IPS-18c (cell line): ENCODE measurements around the gene WDR82.

ENCODE experiments used
- H3K4me3 ChIP-seq: 2 replicates; pipeline ENCODE4 v1.7.0; 2013; ENCODE audit warnings: low read depth, mild to moderate bottlenecking, low read length, moderate library complexity; ENCODE audit not compliant: insufficient read depth
- H3K9me3 ChIP-seq: one replicate; pipeline ENCODE4 v1.6.1; 2013; ENCODE audit warnings: mild to moderate bottlenecking, low read length, moderate library complexity; ENCODE audit not compliant: control insufficient read depth, insufficient read depth

The WDR82 gene

DNA sequence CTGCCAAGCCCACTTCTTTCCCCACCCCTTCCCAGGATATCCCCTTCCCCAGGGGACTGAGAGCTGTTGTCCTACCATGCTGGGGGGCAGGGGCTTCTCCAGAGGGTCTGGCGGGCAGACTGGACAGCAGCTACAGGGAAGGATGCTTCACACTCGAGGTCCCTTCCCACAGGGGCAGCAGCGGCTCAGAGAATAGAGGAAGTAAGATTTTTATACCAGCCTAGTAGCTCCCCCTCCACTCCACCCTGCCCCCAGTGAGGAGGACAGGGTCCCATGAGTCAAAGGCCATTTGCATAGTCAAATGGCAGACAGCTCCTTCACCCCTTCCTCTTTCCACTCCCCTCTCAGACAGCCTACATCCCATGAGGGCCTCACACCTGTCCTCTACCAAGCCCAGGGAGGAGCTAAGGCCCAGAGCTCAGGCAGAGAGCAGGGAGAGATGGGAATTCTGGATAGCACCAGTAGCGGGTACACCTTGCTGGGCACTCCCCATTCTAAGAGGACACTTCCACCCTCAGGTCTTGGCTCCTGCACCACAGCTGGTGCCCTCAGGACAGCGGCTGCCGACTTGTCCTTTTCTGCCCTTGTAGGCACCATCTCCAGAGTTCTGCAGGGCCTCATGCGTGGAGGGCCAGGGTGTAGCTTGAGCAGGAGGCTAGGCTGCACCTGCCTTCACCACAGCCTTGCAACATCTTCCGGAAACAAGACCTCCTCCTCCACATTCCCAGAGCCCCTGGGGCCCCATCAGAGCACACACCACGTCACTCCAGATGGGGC, 52.8 kb downstream of the WDR82 start, which contains the start of gene TLR9:
Gene TLR9 (minus strand): TSS at position 194 of the 777 bp plus-strand sequence. CDS start 116 bp downstream, at position 78.
- no peak within 1 kb of the TSS for H3K4me3 ChIP-seq

DNA sequence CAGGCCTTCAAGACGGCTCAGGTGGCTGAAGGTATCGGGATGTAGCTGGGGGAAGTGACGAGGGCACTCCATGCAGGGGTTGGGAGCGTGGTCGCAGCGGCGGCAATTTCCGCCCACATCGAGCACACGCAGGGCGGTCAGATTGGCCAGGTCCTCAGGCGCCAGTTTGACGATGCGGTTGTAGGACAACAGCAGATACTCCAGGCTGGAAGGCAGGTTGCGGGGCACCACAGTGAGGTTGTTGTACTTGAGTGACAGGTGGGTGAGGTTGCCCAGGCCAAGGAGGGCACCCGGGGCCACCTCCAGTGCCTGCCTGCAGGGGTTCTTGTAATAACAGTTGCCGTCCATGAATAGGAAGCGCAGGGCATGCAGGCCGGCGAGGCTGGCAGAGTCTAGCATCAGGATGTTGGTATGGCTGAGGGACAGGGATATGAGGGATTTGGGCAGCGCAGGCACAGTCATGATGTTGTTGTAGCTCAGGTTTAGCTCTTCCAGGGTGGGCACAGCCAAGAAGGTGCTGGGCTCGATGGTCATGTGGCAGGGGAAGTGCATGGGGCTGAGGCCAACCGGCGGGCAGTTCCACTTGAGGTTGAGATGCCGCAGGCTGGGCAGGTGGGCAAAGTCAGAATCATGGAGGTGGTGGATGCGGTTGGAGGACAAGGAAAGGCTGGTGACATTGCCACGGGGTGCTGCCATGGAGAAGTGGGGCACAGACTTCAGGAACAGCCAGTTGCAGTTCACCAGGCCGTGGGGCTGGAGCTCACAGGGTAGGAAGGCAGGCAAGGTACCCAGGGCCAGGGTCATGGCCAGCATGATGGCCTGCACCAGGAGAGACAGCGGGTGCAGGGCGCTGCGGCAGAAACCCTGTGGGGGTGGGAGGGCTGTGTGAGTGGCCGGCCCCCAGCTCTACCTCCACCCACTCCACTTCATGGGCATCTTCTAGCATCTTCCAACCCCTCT, 54.7 kb downstream of the WDR82 start:
- no peak overlapping the region for H3K4me3 ChIP-seq
- H3K9me3 ChIP-seq, result peaks cover 2% of the 10 kb centered on the region

More for the DNA sequence above, 52.8 kb downstream of the WDR82 start, which contains the start of gene TLR9:
- peaks cover 2% of the 10 kb centered on the region for H3K9me3 ChIP-seq

DNA sequence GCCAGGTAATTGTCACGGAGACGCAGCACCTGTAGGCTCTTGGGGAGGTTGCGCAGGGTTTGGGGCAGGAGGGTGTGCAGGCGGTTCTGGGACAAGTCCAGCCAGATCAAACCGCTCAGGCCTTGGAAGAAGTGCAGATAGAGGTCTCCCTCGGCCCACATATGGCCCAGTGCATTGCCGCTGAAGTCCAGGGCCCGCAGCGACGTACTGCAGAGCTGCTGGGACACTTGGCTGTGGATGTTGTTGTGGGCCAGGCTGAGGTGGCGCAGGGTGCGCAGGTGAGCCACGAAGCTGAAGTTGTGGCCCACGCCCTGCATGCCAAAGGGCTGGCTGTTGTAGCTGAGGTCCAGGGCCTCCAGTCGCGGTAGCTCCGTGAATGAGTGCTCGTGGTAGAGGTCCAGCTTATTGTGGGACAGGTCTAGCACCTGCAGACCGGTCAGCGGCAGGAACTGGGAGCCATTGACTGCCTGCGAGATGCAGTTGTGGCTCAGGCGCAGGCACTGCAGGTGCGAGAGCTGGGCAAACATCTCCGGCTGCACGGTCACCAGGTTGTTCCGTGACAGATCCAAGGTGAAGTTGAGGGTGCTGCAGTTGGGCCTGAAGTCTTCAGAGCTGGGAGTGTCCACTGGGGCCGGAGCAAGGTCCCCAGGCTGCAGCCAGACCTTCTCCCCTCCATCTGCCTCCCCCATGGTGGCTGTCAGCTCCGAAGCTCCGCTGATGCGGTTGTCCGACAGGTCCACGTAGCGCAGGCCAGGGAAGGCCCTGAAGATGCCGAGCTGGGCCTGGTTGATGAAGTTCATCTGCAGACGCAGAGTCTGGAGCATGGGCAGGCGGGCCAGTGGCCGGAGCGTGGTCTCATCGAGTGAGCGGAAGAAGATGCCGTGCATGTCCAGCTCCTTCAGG, 55.9 kb downstream of the WDR82 start:
- Histone ChIP-seq H3K9me3 (peaks cover 2% of the 10 kb centered on the region), H3K4me3 (no peak overlapping the region)

DNA sequence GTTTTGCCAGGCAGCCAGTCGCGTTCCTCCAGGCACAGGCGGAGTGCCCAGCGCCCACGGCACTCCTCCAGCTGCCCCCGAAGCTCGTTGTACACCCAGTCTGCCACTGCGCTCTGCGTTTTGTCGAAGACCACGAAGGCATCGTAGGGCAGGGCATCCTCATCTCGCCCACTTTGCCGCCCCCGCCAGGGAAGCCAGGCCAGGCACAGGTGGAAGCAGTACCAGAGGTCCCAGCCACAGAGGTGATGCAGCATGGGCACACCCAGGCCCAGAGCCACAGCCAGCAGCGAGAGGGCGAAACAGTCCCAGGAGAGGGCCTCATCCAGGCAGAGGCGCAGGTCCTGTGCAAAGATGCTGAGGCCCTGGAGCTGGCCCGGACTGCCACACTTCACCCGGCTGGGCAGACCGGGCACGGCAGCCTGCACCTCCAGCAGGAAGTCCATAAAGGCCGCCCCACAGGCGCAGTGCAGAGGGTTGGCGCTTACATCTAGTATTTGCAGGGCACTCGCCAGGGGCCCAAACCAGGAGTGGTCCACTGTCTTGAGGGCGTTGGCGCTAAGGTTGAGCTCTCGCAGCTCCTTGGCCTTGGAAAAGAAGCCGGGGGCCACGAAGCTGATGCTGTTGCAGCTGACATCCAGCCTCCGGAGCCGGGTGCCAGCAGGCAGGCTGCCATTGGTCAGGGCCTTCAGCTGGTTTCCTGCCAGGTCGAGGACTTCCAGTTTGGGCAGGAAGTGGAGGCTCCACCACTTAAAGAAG, 56.7 kb downstream of the WDR82 start:
- Histone ChIP-seq H3K9me3 (peaks cover 2% of the 10 kb centered on the region), H3K4me3 (no peak overlapping the region)

DNA sequence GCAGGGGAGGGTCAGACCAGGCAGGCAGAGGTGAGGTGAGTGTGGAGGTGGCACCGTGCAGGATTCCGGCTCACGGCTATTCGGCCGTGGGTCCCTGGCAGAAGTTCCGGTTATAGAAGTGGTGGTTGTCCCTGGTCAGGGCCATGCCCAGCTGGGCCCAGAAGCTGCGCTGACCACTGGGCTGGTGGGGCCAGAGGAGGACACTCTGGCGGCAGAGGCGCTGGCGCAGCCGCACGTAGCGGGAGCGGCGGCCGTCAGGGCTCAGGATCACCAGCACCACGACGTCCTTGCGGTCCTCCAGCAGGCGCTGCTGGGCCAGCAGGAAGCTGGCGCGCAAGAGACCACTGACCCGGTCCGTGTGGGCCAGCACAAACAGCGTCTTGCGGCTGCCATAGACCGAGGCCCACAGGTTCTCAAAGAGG, 57.3 kb downstream of the WDR82 start:
- Histone ChIP-seq H3K9me3 (peaks cover 2% of the 10 kb centered on the region), H3K4me3 (no peak overlapping the region)

DNA sequence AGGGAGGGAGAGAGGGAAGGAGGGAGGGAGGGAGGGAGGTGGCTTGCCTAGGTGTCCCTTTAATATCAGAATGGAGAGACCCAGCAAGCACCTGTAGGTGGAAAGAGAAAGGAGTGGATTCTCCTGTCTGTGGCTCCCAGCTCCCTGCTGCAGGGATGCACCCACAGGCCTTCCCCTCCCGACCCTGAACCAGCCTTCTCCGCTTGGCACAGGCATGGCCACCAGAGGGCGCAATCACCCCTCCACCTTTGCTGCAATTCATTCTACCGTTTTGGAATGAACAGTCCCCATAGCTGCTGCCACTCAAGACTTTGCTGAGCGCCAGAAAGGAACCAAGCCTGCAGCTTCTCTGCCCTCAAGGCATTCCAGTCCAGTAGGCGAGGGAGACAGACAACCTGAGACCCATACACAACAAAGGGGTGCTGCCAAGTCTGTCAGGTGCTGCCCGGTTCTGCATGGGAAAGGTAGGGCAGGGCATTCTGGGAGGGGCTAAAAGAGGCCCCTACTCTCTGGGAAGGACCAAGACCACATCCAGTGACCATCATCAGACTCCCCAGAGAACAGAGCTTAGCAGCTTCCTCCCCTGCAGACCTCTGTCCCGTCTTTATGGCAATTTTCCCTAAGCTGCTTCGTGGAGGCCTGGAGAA, 57.9 kb downstream of the WDR82 start:
- Histone ChIP-seq H3K4me3 (no peak overlapping the region), H3K9me3 (peaks cover 2% of the 10 kb centered on the region)

DNA sequence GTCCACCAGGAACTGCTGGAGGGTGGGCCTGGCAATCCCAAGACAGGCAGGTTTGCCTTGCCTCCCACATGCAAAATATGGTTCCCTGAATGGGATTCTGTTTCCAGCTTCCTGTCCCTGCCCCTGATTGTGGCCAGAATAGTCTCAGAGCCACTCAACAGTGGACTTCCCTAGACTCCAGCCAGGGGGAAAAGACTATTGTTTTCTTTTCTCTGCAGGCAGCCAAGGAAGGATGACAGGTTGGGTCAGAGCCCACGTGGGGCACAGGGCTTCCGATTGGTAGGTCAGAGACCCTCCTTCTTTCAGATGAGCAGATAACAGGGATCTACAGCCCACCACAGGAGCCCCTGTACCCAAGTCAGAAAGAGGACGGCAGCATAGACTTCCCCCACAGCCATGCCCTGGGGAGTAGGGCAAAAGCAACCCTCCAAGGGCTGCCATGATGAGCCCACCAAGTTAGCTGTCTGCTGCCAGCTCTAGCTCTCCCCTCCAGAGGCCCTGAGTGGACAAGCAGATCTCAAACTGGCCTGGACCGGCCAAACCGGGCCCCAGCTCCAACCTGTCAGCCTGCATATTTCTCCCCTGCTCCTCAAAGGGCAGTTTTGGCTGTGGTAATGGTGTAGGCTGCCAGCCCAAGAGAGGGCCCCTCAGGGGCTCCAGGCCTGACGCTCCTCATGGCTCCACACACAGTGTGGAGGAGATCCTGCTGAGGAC, 59.4 kb downstream of the WDR82 start:
- Histone ChIP-seq H3K9me3 (peaks cover 2% of the 10 kb centered on the region), H3K4me3 (no peak overlapping the region)

DNA sequence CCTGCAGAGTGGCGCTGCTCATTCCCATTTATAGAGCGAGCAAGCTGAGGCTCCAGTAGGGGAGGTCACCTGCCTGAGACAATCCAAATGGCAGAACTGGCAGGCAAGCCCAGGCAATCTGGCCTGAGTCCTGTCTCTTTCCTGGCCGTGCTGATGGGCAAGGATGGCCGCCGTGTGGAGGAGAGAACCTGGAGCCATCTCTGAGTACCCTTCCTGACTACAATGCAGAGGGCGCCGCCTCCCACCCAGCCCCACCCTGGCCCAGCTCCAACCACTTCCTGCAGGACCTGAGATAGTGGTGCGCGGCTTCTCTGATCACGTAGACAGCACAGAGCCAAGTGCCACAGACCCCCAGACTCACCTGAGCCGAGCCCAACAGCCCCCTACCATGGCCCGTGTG, 60.0 kb downstream of the WDR82 start:
- Histone ChIP-seq H3K4me3 (no peak overlapping the region), H3K9me3 (peaks cover 2% of the 10 kb centered on the region)

DNA sequence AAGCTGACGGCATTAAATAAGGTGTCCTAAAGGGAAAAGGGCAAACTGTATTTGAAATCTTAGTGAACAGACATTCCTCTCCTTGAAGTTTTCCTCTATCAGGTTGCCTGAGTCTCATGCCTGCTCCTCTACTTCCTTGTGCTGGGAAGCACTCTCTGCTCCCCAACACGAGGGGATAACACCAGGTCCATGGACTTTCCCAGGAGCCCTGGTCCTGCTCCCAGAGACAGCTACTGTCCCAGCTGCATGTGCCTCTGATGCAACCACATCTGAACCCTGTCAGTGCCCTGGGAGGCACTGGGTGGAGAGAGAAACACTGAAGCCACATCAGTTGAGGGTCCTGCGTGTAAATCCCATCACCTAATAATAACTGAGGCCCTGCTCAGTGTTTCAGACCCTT, 60.4 kb downstream of the WDR82 start:
- Histone ChIP-seq H3K4me3 (no peak overlapping the region), H3K9me3 (peaks cover 1% of the 10 kb centered on the region)

DNA sequence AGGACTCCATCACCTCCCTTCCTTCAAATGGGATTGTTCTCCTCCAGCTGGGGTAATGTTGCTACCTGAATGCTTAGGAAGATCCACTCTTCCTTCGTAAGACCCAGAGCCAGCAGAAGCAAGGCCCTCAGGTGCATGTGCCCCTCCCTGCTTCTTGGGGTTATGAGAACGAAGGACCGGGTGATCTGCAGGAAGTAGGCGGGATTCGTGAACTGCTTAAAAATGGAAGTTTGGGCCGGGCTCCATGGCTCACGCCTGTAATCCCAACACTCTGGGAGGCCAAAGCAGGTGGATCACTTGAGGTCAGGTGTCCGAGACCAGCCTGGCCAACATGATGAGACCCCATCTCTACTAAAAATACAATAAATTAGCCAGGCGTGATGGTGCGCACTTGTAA, 61.0 kb downstream of the WDR82 start:
- no peak overlapping the region for H3K4me3 ChIP-seq
- H3K9me3 ChIP-seq, result no peaks in the 10 kb centered on the region

DNA sequence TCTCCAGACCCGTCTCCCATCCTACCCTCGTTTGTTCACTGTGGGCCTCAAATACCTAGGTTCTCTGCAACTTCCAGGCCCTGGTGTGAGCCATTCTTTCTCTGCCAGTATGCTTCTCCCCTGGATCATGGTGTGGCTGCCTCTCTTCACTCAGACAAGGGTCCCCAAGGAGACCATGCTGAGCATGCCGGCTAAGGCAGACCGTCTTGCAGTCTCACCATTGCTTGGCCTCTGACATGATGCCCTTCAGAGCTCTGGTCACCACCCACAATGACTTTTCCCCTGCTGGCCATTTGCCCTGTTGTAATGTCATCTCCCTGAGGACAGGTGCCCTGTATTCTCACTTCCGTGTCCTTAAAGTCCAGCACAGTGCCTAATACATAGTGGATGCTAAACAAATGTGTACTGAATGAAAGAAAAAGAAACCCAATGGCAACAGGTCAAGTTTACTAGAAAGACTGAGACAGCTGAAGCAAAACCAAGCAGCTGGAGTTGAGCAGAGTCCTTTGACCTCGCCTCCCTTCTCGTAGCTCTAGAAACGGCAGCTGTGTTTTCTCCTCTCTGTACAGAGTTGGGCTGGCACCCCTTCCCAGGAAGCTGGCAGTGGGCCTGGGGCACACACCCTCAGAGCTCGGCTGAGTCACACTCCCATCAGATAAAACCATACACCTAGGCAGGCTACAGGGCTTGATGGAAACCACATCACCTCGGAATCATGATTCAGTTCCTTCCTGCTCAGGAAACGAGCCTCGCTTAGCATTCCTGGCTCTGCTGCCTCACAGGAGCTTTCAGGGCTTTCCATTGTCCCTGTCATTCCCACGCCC, 61.7 kb downstream of the WDR82 start:
- no peak overlapping the region for H3K4me3 ChIP-seq
- no peaks in the 10 kb centered on the region for H3K9me3 ChIP-seq

DNA sequence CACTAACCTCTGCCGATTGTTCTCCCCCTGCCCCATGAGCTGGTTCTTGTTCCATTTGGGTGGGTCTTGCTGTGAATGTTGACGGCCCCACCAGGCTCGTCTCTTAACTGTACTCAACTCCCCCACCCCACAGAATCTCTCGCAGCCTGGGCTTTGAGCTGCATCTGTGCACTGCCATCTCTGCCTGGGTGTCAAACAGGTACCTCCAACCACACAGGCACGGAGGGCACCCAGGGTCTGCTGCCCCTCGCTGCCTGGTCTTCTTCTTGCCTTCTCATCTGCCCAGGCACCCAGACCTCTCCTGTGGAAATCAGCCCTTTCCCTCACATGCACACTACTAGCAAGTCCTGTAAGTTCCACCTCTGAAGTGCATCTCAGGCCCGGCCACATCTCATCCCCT, 63.1 kb downstream of the WDR82 start:
- no peaks in the 10 kb centered on the region for H3K9me3 ChIP-seq
- H3K4me3 ChIP-seq, result no peak overlapping the region

DNA sequence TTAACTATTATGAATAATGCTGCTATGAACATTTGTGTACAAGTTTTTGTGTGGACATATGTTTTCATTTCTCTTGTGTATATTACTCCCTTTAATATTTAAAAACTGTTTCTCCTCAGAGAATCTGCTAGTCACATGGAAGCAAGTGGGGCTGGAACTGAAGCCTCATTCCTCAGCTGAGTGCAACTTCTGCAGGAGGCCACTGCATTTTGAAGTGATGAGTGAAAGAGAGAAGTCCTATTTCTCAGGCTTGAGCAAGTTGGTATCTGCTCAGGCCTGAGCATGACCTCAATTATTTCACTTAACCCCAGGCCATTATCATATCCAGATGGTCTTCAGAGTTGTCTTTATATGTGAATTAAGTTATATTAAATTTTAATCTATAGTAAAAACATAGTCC, 64.5 kb downstream of the WDR82 start:
- no peaks in the 10 kb centered on the region for H3K9me3 ChIP-seq
- H3K4me3 ChIP-seq, result no peak overlapping the region

DNA sequence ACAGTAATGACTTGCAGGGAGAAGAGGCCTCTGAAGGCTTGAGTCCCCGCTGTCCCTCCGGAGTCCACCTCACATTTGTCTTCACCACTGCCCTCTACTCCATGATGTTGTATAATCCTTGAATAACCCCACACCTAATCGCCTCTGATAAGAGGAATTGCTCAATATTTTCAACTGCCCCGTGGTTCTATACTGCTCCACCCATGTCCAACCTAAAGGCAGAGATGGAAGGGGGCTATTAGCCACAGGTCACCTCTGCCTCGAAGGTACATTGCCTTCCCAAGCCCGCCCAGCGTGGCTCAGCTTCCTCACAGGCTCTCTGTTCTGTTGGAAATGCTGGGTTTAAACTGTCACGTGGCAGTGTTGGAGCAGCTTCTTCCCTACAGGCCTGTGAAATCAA, 65.4 kb downstream of the WDR82 start:
- Histone ChIP-seq H3K9me3 (no peaks in the 10 kb centered on the region), H3K4me3 (no peak overlapping the region)
